ENCODE data around the gene TRIB2.
A peak's percentile ranks its signal among the peaks of the same experiment; 100 is the strongest.

The TRIB2 gene

DNA sequence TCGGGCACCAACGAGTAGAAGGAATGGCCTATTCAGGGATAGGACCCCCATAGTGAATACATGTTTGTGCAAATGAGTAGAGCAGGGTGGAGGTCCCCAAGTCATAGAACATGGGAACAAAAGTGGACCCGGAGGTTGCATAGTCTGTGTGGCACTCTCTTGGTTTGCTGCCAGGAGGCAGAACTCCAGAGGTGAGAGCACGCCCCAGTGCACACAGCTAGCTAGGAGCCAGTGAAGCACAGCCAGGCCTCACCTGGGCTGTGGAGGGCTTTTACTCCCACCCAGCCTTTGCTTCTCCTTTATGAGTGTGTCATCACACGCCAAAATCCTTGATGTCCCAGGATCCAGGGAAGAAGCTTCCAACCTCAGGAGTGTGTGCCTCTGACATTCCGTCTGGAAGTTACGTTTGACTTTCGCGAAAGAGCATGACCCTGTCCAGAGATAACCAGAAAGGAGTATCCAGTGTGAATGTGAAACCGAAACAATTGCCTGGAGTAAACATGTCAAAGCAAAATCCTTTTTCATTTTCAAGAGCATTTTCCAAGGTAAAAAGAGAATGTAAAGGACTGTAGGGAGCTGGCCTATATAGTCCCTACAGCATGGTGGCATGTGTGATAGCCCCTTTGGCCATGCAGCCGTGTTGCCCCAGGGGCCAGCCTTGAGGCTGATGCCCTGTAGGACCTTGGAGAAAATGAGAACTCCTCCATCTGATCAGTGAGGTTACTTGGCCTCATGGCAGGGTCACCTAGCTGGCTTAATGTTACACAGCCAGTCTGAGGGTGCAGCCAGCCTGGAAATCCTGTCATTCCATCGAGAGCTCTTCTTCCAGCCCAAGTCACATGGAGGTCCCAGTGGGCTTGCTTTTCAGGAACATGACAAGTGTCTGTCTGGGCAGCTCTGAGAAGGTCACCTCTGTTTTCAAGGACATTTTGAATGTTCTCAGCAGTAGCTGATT, 8.8 kb downstream of the TRIB2 start:
- Histone ChIP-seq H3K27me3 (ENCODE audit: control insufficient read depth in 5 of 5, insufficient read depth in 4 of 5, low read length in 5 of 5) (no peaks in the 10 kb centered on the region), H3K36me3 (ENCODE audit: control insufficient read depth in 5 of 5, insufficient read depth in 5 of 5, low read length in 5 of 5) (peaks cover 0 to 49% (median 23%) of the 10 kb centered on the region in 5 donors), H3K4me3 (ENCODE audit: low read depth in 1 of 5, low read length in 5 of 5) (peak overlapping the region in 1 of 5 donors; percentile 2), H3K9ac (ENCODE audit: low read length in 5 of 5) (no peak overlapping the region), H3K27ac (ENCODE audit: low read depth, low read length) (no peak overlapping the region), H3K9me3 (ENCODE audit: control insufficient read depth in 5 of 5, low read length in 5 of 5) (no peaks in the 10 kb centered on the region), H3K4me1 (ENCODE audit: control insufficient read depth in 5 of 5, insufficient read depth in 5 of 5, low read length in 5 of 5) (peaks cover 2 to 80% (median 9%) of the 10 kb centered on the region in 5 donors)

DNA sequence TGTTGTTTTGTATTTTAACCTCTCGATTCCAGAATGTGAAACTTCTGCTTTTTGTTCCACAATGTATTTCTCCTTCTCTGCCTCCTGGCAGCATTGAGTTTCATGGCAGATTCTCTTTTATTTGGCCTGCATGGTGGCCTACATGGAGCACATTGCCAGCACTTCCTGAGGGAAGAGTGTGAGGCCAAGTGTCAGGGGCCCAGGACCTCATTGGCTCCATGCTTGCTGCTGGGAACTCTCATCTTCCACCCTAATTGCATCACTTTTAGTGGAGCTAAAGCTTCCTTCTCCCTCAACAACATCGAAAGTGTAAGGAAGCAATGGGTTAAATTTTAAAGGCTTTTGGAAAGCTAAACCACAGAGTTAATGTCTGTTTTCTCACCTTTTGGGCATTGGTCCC, 9.5 kb downstream of the TRIB2 start:
- no peak overlapping the region for H3K4me3 ChIP-seq (ENCODE audit: low read depth in 1 of 5, low read length in 5 of 5)
- H3K9ac ChIP-seq (ENCODE audit: low read length in 5 of 5), result no peak overlapping the region
- peaks cover 2 to 87% (median 5%) of the 10 kb centered on the region in 5 donors for H3K4me1 ChIP-seq (ENCODE audit: control insufficient read depth in 5 of 5, insufficient read depth in 5 of 5, low read length in 5 of 5)
- H3K9me3 ChIP-seq (ENCODE audit: control insufficient read depth in 5 of 5, low read length in 5 of 5), result no peaks in the 10 kb centered on the region
- H3K27me3 ChIP-seq (ENCODE audit: control insufficient read depth in 5 of 5, insufficient read depth in 4 of 5, low read length in 5 of 5), result no peaks in the 10 kb centered on the region
- no peak overlapping the region for H3K27ac ChIP-seq (ENCODE audit: low read depth, low read length)
- peaks cover 0 to 53% (median 23%) of the 10 kb centered on the region in 5 donors for H3K36me3 ChIP-seq (ENCODE audit: control insufficient read depth in 5 of 5, insufficient read depth in 5 of 5, low read length in 5 of 5)

DNA sequence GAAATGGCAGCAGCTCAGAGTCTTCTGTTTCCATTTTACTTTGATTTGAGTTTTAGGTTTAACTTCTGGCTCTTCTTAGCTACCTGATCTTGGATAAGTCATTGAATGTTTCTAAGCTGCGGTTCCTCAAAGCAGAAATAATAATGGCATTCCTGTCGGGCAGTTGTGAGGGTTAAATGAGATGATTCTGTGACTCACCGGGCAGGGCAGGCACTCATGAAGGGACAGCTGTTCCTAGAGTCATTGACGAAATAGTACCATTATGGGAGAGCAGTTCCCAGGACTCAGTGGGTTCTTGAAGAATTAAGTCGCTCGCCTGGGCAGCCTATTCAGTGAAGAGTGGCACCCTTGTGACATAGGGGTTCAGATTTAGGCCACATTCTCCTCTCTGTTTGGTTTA, 10.3 kb downstream of the TRIB2 start:
- peaks cover 3 to 89% (median 6%) of the 10 kb centered on the region in 5 donors for H3K4me1 ChIP-seq (ENCODE audit: control insufficient read depth in 5 of 5, insufficient read depth in 5 of 5, low read length in 5 of 5)
- peaks cover 0 to 60% (median 29%) of the 10 kb centered on the region in 5 donors for H3K36me3 ChIP-seq (ENCODE audit: control insufficient read depth in 5 of 5, insufficient read depth in 5 of 5, low read length in 5 of 5)
- no peaks in the 10 kb centered on the region for H3K27me3 ChIP-seq (ENCODE audit: control insufficient read depth in 5 of 5, insufficient read depth in 4 of 5, low read length in 5 of 5)
- H3K9me3 ChIP-seq (ENCODE audit: control insufficient read depth in 5 of 5, low read length in 5 of 5), result no peaks in the 10 kb centered on the region
- no peak overlapping the region for H3K4me3 ChIP-seq (ENCODE audit: low read depth in 1 of 5, low read length in 5 of 5)
- H3K9ac ChIP-seq (ENCODE audit: low read length in 5 of 5), result no peak overlapping the region
- H3K27ac ChIP-seq (ENCODE audit: low read depth, low read length), result no peak overlapping the region

DNA sequence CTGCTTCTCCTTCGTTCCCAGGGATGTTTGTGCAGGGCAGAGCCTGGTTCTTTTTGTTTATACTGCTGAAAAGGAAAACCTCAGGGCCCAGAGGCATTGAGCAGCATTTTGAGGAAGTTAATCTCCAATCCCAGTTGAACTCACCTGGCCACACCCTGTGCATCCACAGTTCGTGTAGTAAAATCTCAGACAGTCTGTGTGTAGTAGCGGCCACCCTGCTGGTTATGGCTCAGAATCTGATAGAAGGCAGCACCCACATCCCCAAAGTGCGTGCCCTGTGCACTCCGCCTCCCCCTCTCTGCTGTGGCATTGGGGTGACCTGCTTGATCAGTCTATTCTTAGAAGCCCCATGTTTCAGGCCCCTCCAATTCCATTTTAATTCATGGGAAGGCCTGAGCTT, 10.9 kb downstream of the TRIB2 start:
- H3K27ac ChIP-seq (ENCODE audit: low read depth, low read length), result no peak overlapping the region
- H3K9ac ChIP-seq (ENCODE audit: low read length in 5 of 5), result no peak overlapping the region
- H3K4me3 ChIP-seq (ENCODE audit: low read depth in 1 of 5, low read length in 5 of 5), result no peak overlapping the region

DNA sequence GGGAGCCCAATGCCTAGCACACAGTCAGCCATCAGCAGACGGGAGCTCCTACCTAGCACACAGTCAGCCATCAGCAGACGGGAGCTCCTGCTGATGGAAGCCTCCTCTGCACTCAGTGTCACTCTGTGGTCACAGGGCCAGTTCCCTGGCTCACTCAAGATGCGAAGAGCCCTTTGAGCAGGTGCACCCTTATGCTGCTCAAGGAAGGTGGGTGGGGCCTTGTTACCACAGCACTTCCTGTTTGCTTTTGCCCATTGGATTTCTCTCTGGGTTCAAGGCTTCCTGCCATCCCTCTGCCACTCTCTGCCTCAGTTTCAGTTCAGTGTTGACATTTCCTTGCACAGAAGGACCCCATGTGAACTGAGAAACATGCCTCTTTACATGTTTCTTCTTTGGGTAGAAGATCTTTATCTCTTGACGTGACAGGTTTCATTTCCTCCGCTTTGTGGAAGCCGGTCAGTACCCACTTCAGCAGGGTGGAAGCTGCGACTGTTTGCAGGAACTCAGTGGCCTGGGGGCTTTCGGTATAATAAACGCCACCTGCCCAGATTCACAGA, 11.6 kb downstream of the TRIB2 start:
- no peaks in the 10 kb centered on the region for H3K9me3 ChIP-seq (ENCODE audit: control insufficient read depth in 5 of 5, low read length in 5 of 5)
- H3K27ac ChIP-seq (ENCODE audit: low read depth, low read length), result no peak overlapping the region
- H3K27me3 ChIP-seq (ENCODE audit: control insufficient read depth in 5 of 5, insufficient read depth in 4 of 5, low read length in 5 of 5), result no peaks in the 10 kb centered on the region
- no peak overlapping the region for H3K9ac ChIP-seq (ENCODE audit: low read length in 5 of 5)
- H3K4me1 ChIP-seq (ENCODE audit: control insufficient read depth in 5 of 5, insufficient read depth in 5 of 5, low read length in 5 of 5), result peaks cover 0 to 88% (median 10%) of the 10 kb centered on the region in 5 donors
- no peak overlapping the region for H3K4me3 ChIP-seq (ENCODE audit: low read depth in 1 of 5, low read length in 5 of 5)
- peaks cover 0 to 62% (median 28%) of the 10 kb centered on the region in 5 donors for H3K36me3 ChIP-seq (ENCODE audit: control insufficient read depth in 5 of 5, insufficient read depth in 5 of 5, low read length in 5 of 5)

More for the DNA sequence above, 10.9 kb downstream of the TRIB2 start:
- Histone ChIP-seq H3K9me3 (ENCODE audit: control insufficient read depth in 5 of 5, low read length in 5 of 5) (no peaks in the 10 kb centered on the region), H3K4me1 (ENCODE audit: control insufficient read depth in 5 of 5, insufficient read depth in 5 of 5, low read length in 5 of 5) (peaks cover under 1 to 89% (median 10%) of the 10 kb centered on the region in 5 donors), H3K27me3 (ENCODE audit: control insufficient read depth in 5 of 5, insufficient read depth in 4 of 5, low read length in 5 of 5) (no peaks in the 10 kb centered on the region), H3K36me3 (ENCODE audit: control insufficient read depth in 5 of 5, insufficient read depth in 5 of 5, low read length in 5 of 5) (peaks cover 0 to 63% (median 29%) of the 10 kb centered on the region in 5 donors)

DNA sequence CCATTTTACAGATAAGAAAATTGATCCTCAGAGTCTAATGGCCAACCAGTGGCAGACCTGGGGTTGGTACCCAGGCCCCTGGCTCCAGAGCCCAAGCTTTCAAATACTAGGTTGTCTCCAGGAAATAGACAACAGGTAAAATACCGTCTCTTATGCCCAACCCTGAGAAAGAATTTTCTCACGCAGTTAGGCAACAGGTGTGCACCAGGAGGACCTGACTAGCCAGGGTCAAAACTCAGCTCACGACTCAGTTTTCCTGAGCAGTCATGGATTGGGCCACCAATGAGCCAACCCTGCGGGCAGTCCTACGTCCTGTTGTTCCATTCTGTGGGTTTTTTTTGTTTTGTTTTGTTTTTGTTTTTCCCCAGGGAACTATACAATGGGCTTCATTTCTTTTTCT, 13.5 kb downstream of the TRIB2 start:
- Histone ChIP-seq H3K36me3 (ENCODE audit: control insufficient read depth in 5 of 5, insufficient read depth in 5 of 5, low read length in 5 of 5) (peaks cover 0 to 50% (median 26%) of the 10 kb centered on the region in 5 donors), H3K4me1 (ENCODE audit: control insufficient read depth in 5 of 5, insufficient read depth in 5 of 5, low read length in 5 of 5) (peaks cover 0 to 89% (median 20%) of the 10 kb centered on the region in 5 donors), H3K9me3 (ENCODE audit: control insufficient read depth in 5 of 5, low read length in 5 of 5) (no peaks in the 10 kb centered on the region)

DNA sequence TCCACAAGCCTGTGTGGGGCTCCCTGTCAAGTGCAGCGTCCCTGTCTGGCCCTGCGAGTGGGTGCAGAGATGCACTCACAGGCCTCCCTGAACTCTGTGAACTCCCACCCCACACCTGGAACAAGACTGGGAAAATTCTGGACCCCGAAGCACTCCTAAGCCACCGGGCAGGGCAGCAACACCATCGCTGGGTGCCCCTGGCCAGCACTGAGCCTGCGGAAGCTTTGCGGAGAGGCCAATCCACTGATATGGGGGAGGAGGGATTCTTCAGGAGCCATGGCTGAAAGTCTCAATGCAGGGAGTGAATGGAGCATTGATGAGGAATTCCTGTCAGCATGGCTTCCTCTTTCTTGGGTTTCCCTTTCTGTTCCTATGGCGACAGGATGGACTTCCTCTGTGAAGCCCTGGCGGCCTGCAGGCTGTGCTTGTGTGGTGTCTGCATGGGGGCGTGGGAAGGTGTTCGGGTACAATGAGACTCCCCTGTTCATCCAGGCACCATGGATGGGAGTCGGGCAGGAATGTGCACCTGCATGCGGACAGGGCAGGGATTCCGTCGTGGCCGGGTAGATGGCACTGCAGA, 15.1 kb downstream of the TRIB2 start:
- Histone ChIP-seq H3K4me1 (ENCODE audit: control insufficient read depth in 5 of 5, insufficient read depth in 5 of 5, low read length in 5 of 5) (peaks cover 0 to 88% (median 22%) of the 10 kb centered on the region in 5 donors), H3K27me3 (ENCODE audit: control insufficient read depth in 5 of 5, insufficient read depth in 4 of 5, low read length in 5 of 5) (no peaks in the 10 kb centered on the region), H3K4me3 (ENCODE audit: low read depth in 1 of 5, low read length in 5 of 5) (peak overlapping the region in 1 of 5 donors; percentile 0), H3K9ac (ENCODE audit: low read length in 5 of 5) (peak overlapping the region in 1 of 5 donors; percentile 52), H3K27ac (ENCODE audit: low read depth, low read length) (peak overlapping the region; percentile 67), H3K9me3 (ENCODE audit: control insufficient read depth in 5 of 5, low read length in 5 of 5) (no peaks in the 10 kb centered on the region), H3K36me3 (ENCODE audit: control insufficient read depth in 5 of 5, insufficient read depth in 5 of 5, low read length in 5 of 5) (peaks cover 0 to 41% (median 22%) of the 10 kb centered on the region in 5 donors)

More for the DNA sequence above, 13.5 kb downstream of the TRIB2 start:
- no peak overlapping the region for H3K9ac ChIP-seq (ENCODE audit: low read length in 5 of 5)
- H3K4me3 ChIP-seq (ENCODE audit: low read depth in 1 of 5, low read length in 5 of 5), result no peak overlapping the region
- H3K27ac ChIP-seq (ENCODE audit: low read depth, low read length), result no peak overlapping the region
- H3K27me3 ChIP-seq (ENCODE audit: control insufficient read depth in 5 of 5, insufficient read depth in 4 of 5, low read length in 5 of 5), result no peaks in the 10 kb centered on the region

DNA sequence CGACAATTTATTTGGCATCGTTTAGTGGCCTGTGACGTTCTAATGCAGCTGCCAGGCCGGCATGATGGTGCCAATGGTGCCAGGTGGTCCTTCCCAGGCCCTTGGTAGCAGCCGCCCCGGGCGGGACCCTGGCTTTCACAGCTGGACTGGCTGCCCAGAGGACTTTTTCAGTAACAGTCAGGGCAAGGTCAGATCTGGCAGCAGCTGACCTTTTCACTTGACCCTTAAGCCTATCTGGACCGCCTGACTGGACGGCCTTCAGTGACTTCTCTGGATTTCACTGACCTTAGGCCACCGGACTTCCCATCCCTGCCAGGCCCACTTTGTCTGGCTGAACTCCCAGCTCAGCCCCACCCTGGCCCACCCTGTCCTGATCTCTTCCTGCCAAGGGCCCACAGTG, 15.9 kb downstream of the TRIB2 start:
- H3K9me3 ChIP-seq (ENCODE audit: control insufficient read depth in 5 of 5, low read length in 5 of 5), result no peaks in the 10 kb centered on the region
- H3K4me1 ChIP-seq (ENCODE audit: control insufficient read depth in 5 of 5, insufficient read depth in 5 of 5, low read length in 5 of 5), result peaks cover 0 to 92% (median 22%) of the 10 kb centered on the region in 5 donors
- H3K4me3 ChIP-seq (ENCODE audit: low read depth in 1 of 5, low read length in 5 of 5), result peak overlapping the region in 1 of 5 donors; percentile 0
- H3K9ac ChIP-seq (ENCODE audit: low read length in 5 of 5), result peak overlapping the region in 1 of 5 donors; percentile 52
- H3K27me3 ChIP-seq (ENCODE audit: control insufficient read depth in 5 of 5, insufficient read depth in 4 of 5, low read length in 5 of 5), result no peaks in the 10 kb centered on the region
- peak overlapping the region; percentile 67 for H3K27ac ChIP-seq (ENCODE audit: low read depth, low read length)
- H3K36me3 ChIP-seq (ENCODE audit: control insufficient read depth in 5 of 5, insufficient read depth in 5 of 5, low read length in 5 of 5), result peaks cover 0 to 39% (median 22%) of the 10 kb centered on the region in 5 donors

DNA sequence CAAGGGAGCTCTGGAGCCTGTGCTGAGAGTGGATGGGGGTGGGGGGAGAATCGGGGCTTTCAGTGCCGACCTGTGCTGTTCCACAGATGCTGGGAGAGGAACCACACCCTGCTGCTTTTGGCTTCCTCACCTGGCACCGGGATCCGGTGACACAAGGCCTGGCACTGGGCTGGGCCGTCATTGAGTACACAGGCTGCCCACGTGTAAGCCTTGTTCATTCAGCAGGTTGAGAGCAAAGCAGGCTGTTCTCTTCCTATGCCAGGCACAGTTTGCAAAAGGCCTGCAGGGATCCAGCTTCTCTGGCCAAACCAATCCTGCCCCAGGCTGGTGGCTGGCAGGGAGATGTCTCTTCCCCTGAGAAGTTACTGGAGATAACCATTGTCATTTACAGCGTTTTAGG, 17.1 kb downstream of the TRIB2 start:
- no peak overlapping the region for H3K4me3 ChIP-seq (ENCODE audit: low read depth in 1 of 5, low read length in 5 of 5)
- no peaks in the 10 kb centered on the region for H3K9me3 ChIP-seq (ENCODE audit: control insufficient read depth in 5 of 5, low read length in 5 of 5)
- H3K4me1 ChIP-seq (ENCODE audit: control insufficient read depth in 5 of 5, insufficient read depth in 5 of 5, low read length in 5 of 5), result peaks cover 0 to 93% (median 22%) of the 10 kb centered on the region in 5 donors
- no peak overlapping the region for H3K27ac ChIP-seq (ENCODE audit: low read depth, low read length)
- H3K27me3 ChIP-seq (ENCODE audit: control insufficient read depth in 5 of 5, insufficient read depth in 4 of 5, low read length in 5 of 5), result no peaks in the 10 kb centered on the region
- H3K36me3 ChIP-seq (ENCODE audit: control insufficient read depth in 5 of 5, insufficient read depth in 5 of 5, low read length in 5 of 5), result peaks cover 0 to 32% (median 14%) of the 10 kb centered on the region in 5 donors
- peak overlapping the region in 1 of 5 donors; percentile 26 for H3K9ac ChIP-seq (ENCODE audit: low read length in 5 of 5)
